IPS-NIHi7 (cell line): ENCODE data around the gene KCNIP3.
"Not testable (repeated sequence)": the region's sequence is repeated elsewhere in the genome, so short reads cannot be mapped to it uniquely, and the experiment has no call there.

Experiments used
- DNase-seq: peaks from one replicate; pipeline ENCODE4 v3.0.0; 2012; ENCODE audit warnings: mixed read lengths; ENCODE audit errors: extremely low spot score

KCNIP3 gene

DNA sequence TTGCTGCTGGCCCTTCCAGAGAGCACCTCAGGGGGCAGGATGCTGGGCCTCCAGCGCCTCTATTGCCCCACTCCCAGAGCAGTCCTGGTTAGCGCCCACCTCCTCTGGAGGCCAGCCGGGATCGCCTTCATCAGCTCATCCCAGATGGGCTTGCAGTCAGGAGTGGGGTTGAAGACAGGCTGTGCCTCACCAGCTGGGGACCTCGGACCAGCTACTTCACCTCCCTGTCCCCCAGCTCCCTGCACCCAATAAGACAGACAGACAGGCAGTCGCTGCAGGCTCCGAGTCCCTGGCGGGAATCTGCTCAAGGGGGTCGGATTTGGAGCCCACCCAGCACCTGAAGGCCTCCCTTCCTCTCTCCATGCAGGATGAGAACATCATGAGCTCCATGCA, 86.5 kb downstream of the KCNIP3 start:
- no peak for DNase-seq

DNA sequence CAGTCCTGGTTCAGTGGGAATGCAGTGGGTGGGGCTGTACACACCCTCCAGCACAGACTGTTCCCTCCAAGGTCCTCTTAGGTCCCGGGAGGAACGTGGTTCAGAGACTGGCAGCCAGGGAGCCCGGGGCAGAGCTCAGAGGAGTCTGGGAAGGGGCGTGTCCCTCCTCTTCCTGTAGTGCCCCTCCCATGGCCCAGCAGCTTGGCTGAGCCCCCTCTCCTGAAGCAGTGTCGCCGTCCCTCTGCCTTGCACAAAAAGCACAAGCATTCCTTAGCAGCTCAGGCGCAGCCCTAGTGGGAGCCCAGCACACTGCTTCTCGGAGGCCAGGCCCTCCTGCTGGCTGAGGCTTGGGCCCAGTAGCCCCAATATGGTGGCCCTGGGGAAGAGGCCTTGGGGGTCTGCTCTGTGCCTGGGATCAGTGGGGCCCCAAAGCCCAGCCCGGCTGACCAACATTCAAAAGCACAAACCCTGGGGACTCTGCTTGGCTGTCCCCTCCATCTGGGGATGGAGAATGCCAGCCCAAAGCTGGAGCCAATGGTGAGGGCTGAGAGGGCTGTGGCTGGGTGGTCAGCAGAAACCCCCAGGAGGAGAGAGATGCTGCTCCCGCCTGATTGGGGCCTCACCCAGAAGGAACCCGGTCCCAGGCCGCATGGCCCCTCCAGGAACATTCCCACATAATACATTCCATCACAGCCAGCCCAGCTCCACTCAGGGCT, 87.9 kb downstream of the KCNIP3 start:
- DNase-seq, result peak; percentile 50

DNA sequence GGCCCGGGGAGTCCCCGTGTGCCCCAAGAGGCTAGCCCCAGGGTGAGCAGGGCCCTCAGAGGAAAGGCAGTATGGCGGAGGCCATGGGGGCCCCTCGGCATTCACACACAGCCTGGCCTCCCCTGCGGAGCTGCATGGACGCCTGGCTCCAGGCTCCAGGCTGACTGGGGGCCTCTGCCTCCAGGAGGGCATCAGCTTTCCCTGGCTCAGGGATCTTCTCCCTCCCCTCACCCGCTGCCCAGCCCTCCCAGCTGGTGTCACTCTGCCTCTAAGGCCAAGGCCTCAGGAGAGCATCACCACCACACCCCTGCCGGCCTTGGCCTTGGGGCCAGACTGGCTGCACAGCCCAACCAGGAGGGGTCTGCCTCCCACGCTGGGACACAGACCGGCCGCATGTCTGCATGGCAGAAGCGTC, 88.4 kb downstream of the KCNIP3 start:
- no peak for DNase-seq

DNA sequence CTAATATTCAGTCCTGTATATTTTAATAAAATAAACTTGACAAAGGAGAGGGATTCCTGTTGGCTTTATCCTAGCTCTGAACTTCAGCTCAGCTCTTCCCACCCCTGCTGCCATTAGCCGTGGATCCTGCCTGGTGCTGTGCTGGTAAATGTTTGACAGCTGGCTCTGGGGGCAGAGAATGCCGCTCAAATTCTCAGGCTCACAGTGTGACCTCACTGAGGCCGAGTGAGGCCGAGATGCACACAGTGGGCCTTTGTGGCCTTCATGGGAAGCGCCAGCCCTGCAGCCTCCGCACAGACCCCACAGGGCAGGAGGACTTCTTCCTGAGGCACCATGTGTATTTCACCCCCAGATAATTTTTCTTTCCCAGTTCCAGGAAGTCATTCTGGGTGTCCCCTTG, 88.9 kb downstream of the KCNIP3 start:
- no peak for DNase-seq

DNA sequence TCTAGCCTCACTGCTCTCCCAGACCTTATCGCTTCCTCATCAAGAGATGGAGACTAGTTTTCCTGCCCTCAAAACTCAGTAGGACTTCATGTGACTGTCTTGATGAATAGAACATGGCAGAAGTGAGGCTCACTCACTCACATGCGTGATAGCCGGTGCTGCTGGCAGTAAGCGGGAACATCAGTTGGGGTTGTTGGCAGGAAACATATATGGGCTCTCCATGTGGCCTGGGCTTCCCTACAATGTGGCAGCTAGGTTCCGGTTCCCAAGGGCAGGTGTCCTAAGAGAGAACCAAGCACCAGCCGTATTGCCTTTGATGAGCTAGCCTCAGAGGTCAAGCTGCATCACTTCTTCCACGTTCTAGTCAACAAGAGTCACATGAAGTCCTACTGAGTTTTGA, 90.2 kb downstream of the KCNIP3 start:
- DNase-seq, result no peak

DNA sequence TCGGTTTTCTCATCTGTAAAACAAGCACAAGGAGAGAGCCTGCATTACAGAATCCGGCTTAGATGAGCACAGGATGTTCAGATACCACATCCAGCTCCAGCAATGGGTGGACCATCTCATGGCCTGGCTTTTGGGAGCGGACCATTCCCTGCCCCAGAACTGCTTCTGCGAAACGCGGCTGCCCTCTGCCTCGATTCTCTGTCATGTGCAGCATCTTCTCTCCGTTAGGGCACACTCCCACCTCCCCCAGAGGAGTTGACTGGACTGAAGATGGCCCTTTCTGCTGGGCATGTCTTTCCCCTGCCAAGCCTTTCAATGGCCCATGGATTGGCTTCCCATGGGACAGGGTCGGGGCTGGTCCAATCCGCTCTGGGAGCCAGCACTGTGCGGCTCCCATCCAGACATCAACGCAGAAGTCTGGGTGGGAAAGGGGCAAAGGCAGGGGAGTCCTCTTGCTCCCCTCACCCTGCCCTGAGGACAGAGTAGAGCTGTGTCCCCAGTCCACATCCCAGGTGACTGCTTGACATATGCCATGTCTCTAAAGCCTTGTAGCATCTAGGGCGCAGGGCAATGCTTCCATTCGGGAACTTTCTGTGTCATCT, 91.0 kb downstream of the KCNIP3 start:
- DNase-seq, result peak; percentile 3

DNA sequence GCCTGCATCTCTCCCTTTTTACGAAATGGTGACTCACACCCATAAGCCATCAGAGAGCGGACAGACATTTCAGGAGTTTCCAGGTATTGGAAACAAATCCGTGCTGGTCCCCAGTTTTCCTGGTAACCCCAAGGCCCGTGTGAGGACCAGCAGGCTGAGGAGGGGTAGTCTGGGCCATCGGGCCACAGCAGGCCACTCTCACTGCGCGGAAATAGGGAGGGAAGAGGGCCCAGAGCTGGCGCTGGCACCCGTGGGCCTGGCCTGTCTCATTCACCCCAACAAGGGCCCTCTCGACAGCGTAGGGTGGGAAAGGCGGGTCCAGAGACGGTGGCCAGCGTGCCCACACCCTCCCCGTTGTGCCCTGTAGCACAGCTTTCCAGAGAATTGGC, 91.7 kb downstream of the KCNIP3 start:
- DNase-seq, result no peak

DNA sequence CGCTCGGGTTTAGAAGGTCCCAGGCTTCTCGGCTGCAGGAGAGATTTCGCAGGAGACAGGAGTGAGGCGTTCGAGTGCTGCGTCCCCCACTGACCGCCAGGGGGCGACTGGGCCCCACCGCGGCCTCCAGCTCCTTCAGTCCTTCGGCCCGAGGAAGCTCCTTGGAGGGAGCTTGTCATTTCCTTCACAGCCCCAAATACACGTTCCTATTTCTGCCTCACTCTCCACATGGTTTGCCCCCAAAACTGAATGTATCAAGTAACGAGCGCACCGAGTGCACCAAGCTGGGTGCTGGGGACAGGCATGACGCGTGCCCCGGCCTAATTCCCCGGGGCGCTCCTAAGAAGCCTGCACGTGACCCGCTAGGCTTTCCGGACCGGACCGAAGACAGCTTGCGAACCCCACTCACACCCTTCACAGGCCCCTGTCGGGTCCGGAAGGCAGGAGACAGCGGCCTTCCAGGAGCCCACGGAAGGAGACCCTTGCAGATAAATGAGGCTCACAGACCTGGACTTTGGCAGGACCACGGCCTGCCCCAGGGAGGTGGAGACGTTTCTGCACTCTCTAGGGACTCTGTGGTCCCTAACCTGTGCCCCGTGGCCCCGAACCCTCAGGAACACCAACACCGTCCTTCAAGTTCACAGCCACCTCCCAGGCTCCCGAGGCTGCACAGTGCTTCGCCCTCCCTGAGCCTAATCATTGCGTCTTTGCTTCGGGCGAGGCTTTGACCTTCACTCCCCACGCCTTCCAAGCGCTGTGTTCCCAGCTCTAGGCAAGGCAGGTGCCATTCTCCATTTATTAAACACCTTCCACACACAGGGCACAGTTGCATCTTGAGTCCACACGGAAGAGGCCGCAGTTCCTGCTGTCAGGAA, 92.3 kb downstream of the KCNIP3 start:
- peak; percentile 89 for DNase-seq

DNA sequence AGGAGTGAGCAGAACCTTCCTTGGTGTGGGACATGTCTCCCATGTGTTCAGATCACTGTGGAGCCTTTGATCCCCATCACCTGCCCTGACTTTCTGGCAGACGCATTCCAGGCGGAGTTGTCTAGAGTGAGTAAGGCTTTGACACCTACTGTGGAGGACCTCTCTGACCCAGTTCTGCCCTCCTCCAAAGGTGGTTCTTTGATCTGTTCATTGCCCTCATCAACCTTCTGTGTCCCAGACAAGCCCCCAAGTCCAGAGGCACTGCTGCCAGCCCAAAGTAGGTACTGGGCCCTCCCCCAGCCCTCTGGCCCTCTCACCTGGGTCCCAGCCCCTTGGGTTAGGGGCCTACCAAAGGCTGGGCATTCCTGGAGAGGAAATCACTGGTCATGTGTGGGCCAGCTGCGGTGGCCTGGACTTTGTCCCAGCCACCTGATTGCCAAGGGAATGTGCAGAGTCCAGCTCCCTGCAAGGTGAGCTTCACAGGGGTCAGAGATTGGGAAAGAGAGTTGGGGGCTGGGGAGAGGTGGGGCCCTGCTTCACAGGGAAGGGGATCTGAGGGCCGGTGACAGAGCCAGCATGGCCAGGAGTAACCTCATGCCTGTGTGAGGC, 93.2 kb downstream of the KCNIP3 start:
- DNase-seq, result no peak

DNA sequence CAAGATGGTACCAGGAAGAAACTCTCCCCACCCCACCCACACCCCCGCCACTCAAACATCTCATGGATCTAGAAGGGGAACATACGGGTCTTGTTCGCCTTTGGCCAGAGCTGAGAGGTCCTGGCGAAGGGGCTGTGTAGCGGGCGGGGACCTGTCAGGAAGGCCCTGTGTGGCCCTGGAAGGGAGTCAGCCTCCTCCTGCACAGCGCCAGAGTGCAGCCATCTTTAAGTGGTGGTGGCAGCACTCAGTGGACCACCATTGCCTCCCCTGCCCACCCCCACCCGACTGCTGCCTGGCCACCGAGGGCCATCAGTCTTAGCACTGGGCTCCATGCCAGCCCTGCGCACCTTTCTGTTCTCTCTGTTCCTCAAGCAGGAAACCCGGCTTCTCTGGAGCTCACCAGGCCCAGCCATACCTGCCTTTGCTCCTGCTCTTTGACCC, 93.8 kb downstream of the KCNIP3 start:
- no peak for DNase-seq

DNA sequence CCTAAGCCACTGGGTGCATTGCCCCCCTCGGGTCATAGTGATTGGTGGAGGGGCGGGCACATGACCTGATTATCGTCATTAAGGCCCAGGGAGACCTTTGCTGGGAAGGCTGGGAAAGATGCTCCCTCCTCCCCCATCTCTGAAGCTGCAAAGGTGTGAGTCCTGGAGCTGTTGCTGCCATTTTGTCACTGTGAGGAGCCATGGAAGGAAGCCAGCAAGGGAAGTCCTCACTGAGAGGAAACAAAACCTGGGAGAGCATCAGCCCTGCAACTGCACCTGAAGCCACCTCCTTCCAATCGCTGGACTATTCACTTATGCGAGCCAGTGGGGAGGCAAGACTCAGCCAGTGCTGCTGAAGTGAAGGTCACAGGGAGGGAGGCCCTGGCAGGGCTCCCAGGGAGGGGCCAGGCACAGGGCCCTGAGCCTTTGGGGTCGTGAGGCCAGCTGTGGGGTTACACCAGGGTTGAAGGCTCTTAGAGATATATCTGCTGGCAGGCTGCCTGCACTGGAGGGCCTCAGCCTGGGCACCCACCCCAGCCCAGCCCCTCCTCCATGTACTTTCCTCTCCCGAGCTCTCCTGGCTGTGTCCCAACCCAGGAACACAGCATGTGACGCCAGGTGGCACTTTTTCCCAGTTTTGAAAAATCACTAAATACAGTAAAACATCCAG, 94.6 kb downstream of the KCNIP3 start:
- peak; percentile 2 for DNase-seq

DNA sequence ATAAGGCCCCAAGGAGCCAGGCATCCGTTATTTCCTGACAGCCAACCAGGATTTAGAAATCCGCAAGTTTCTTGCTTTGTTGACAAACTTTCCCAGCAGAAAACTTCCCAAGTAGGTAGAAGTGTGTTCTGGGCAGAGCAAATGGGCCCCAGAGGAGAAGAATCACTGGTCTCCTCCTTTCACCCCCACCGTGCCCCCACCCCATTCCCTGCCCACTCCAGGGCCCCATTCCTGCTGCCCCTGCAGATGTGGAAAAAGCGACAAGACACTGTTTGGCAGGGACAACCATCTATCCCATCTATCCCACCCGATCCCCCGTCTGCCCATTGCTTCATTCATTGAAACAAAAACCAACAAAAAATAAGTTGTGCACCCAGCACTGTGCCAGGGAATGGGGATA, 95.2 kb downstream of the KCNIP3 start:
- DNase-seq, result no peak

DNA sequence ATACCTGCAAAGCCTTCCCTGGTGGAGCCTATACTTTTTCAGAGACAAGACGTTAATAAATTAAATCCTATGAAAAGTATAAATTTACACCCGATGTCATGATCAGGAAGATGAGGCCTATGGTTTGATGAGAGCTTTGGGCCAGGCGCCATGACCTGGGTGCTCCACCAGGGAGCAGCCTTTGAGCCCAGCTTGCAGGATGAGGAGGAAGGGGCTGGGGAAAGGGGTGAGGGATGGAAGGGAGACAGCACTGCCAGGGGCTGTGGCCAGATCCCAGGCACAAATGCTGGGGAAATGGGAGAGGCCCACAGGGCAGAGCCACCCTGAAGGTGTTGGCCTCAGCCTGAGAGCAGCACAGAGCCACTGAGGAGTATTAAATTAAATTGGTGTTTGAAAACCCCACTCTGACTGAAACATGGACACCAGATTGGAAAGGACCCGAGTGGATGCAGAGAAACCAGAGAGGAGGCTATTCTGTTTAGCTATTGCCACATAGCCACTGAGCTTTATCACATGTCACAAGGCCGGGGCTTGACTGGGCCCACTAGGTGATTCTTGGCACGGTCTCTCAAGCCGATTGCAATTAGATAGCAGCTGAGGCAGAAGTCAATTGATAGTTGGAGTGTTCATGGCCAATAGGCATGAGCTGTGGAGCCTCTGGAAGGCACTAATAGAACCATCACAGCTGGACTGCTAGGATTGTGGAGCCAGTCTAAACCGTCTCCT, 95.7 kb downstream of the KCNIP3 start:
- peak; percentile 40 for DNase-seq

DNA sequence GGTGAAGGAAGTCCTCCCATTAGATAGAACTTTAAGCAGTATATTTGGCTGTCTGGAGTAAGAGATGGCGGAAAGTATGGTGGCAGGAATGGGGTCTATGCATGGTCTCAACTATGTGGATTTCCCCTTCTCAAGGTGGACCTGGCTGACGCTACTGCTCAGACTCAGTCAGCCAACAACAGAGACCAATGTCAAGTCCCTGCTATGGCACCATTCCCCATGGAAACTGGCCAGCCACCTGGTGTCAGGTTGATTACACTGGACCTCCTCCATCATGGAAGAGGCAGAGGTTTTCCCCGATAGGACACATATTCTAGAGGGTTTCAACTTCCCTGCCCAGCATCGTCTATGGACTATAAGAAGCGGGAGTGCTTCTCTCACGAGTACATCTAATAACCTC, 96.8 kb downstream of the KCNIP3 start:
- peak; percentile 2 for DNase-seq

DNA sequence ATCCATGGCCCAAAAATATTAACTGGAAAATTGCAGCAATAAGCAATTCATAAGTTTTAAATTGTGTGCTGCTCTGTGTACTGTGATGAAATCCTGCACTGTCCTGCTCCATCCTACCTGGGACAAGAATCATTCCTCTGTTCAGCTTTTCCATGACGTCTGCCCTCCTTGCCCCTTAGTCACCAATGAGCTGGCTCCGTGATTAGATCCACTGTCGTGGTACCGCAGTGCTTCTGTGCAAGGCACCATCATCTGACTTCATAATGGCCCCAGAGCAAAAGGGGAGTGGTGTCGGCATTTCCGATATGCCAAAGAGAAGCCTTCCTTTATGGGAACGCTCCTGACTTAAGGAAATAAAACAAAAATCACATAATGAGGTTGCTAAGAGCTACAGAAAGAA, 101.9 kb downstream of the KCNIP3 start:
- DNase-seq, result no peak

DNA sequence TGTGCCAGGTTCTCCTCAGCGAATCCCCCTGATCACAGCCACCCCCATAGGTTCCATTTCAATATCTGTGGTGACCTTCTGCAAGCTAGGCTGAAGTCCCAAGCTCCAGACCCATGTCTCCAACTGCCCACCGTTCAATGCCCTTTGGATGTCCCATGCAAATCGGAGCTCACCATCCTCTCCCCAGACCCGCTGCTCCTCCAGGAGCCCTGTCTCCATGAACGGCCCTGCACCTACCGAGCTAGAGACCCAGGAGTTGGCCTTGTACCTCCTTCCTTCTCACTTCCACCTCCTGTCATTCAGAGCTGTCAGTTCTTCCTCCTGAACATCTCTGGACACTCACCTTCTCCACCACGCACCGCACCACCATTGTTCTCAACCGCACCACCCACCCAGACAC, 104.3 kb downstream of the KCNIP3 start:
- peak; percentile 2 for DNase-seq

DNA sequence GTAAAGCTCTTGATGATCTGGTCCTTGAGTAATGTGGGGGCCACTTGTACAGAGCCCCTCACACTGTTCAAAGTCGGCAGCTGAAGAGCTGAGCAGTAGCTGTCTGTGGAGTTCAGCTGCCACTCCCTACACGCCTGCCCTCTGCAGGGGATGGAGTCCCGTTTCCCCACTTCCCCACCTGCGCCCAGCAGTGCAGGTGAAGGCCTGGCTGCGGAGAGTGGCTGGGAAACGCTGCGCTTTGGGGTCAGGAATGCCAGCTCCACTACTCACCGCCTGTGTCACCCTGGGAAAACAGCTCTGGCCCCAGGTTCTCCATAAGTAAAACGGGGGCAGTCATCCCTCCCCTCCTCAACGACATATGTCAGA, 104.8 kb downstream of the KCNIP3 start:
- peak; percentile 12 for DNase-seq

DNA sequence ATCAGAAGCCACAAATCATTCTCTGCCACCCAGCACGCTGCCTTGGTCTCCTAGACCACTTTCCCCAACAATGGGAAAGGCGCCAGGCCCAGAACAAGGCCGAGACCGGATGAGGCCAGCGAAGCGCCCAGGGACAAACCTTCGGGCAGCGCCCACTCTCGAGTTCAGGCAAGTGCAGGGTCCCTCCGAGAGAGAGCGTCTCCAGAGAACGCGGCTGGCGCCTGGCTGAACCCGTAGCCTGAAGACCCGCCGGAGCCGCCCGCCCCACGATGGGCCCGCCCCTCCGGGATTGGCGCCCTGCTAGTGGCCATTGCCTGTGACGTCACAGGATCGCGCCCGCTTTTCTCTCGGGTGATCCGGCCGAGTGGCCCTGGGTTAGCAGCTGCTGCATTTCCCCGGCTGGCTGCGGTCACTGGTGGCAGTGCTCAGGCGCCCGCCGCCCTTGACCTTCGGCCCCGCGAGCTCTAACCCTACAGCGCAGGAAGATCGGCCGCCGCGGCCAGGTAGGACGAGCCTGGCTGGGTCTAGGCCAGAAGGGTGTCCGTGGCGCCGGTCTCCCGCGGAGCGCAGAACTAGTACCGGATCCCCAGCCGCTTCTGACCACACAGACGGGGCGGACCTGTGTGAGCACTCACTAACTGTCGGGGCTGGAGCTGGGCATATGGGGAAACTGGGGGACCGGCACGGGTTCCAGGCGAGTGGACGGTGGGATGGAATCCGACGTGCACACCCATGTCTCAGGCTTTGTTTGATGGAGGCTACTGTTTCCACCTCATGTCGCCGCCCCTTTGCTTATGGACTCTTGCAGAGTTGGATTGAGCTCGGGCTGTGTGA, 105.4 kb downstream of the KCNIP3 start, which contains the start of gene FAHD2A:
FAHD2A (plus strand) TSS at position 339 of the 834 bp plus-strand sequence. CDS start 2,851 bp downstream, outside the sequence.
- peak; percentile 99 for DNase-seq

DNA sequence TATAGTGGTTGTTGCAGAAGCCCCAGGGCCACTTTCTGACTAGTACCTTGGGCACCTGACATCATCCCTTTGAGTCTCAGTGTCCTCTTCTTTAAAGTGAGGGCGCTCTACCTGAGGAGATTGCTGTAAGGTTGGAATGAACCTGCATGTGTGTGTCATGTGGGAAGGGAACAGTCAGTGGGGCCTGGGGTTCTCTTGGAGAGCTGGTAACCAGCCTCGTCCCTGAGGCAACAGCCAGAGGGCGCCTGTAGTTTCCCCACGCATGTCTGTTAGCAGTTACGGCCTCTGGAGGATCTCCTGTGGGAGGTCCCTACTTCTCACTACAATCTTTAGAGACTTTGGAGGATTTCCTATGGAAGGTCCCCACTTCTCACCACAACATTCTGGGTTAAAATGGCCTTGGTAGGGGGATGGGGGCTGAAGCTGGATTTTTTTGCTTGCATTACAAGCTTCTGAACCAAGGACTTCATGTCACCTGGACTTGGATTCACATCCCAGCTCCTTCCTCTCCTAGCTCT, 106.1 kb downstream of the KCNIP3 start:
- not testable (repeated sequence) for DNase-seq

DNA sequence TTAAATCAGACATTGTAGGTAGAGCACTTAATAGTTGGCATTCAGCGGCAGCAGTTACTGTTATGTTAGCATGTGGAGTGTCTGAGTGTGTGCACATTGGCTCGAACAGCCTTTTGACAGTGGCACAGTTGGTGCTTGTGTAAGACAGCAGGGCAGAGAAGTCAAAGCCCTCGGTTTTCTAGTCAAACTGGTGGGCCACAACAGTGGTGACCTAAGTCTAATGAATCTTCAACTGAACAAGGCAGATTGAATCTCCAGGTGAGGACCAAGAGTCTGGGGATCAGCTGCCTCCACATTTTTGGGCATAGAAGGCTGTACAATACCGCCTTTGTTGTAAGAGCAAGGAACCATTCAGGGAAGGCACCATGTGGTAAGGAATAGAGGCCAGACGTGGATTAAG, 106.7 kb downstream of the KCNIP3 start:
- not testable (repeated sequence) for DNase-seq
